Left renal cortex interstitium (tissue), 4 donors: ENCODE measurements around the gene CDCP2. TPM values are rescaled to one million over a fixed set of nuclear protein-coding genes. Genes with fewer than 3 reads are reported as not detected.
A peak's percentile ranks its signal among the peaks of the same experiment; 100 is the strongest.
"Not testable (repeated sequence)": the region's sequence is repeated elsewhere in the genome, so short reads cannot be mapped to it uniquely, and the experiment has no call there.

Experiments used
- DNase-seq, 4 donors: peaks; one replicate each; pipeline ENCODE4 v3.0.0-alpha.2; 2013; ENCODE audit warnings: low read depth in 4 of 4, low spot score in 2 of 4, missing footprints in 1 of 4
- polyA plus RNA-seq, 4 donors: library from polyadenylated mRNA; unstranded; fragments of 120-200 nt; gene quantifications; one replicate each; pipeline ENCODE4 v1.2.1, GENCODE V29; 2013; ENCODE audit not compliant: insufficient read length in 4 of 4

CDCP2 gene
- polyA plus RNA-seq, 4 donors: 0.08 to 0.11 TPM; not detected in 2

GRCh38 chr1:54096227-54096876 is 56.4 kb downstream of the CDCP2 start:
- peak in 1 of 4 donors; percentile 8 for DNase-seq

GRCh38 chr1:54095546-54096226 is 57.1 kb downstream of the CDCP2 start:
- peak in 1 of 4 donors; percentile 49 for DNase-seq

GRCh38 chr1:54094730-54095105 is 58.1 kb downstream of the CDCP2 start:
- DNase-seq: not testable (repeated sequence)

- no peak for DNase-seq
Observed at GRCh38 chr1:54094001-54094729, 58.6 kb downstream of the CDCP2 start.

- no peak for DNase-seq
Observed at GRCh38 chr1:54091666-54092065, 61.1 kb downstream of the CDCP2 start.

- DNase-seq: no peak
Observed at GRCh38 chr1:54088385-54088784, 64.4 kb downstream of the CDCP2 start.

GRCh38 chr1:54086754-54087153 is 66.0 kb downstream of the CDCP2 start:
- no peak for DNase-seq

GRCh38 chr1:54084794-54085193 is 68.0 kb downstream of the CDCP2 start:
- DNase-seq: no peak

Other genes starting within 250 kb of the CDCP2 start
- 10 to 100 TPM; 44.9 to 66.6 (median 48.3) TPM for gene IFT25, start 207.3 kb downstream of the CDCP2 start, polyA plus RNA-seq
- 10 to 100 TPM; 38.6 to 48.1 (median 42.1) TPM for gene LRRC42, start 206.7 kb downstream of the CDCP2 start, polyA plus RNA-seq
- gene LDLRAD1, start 134.8 kb downstream of the CDCP2 start, polyA plus RNA-seq: under 1 TPM in 1 of 4 donors, not detected in 3; 0.08 TPM
- 100 to 1,000 TPM; 304 to 435 (median 349) TPM for gene TMEM59, start 99.8 kb downstream of the CDCP2 start, polyA plus RNA-seq
- gene TCEANC2, start 99.4 kb downstream of the CDCP2 start, polyA plus RNA-seq: 1 to 10 TPM; 8.2 to 9.6 (median 8.6) TPM
- gene CYB5RL, start 47.0 kb upstream of the CDCP2 start, polyA plus RNA-seq: 1 to 10 TPM; 6.3 to 10.0 (median 8.1) TPM
- 10 to 100 TPM; 73.5 to 88.4 (median 81.7) TPM for gene MRPL37, start 47.2 kb upstream of the CDCP2 start, polyA plus RNA-seq